Measurements from ENCODE around the gene VSNL1. TPM values are rescaled to one million over a fixed set of nuclear protein-coding genes. Genes with fewer than 3 reads are reported as not detected.
A peak's percentile ranks its signal among the peaks of the same experiment; 100 is the strongest.

VSNL1 gene
- total and polyA plus RNA-seq, 11 donors = 2.6 to 26.3 (median 19.3) TPM

GRCh38 chr2:17583166-17583565 is 42.7 kb downstream of the VSNL1 start:
- peak; percentile 83 to 87 (median 83) for ATAC-seq

GRCh38 chr2:17583646-17584045 is 43.1 kb downstream of the VSNL1 start:
- peaks cover 0 to 16% (median 2%) of the 10 kb centered on the region in 12 donors for H3K4me1 ChIP-seq
- WGBS, 4 donors = 57 to 68% (median 61%) methylated on average over 3 of the region's 3 CpGs
- H3K9me3 ChIP-seq = no peaks in the 10 kb centered on the region
- intact Hi-C loops (cut with DNase I) = no loop called here
- H3K27ac ChIP-seq = peak overlapping the region in 7 of 12 donors; percentile 8 to 67 (median 43)
- no peak overlapping the region for H3K4me3 ChIP-seq
- DNase-seq = peak in 1 of 5 donors; percentile 10
- TF ChIP-seq POLR2A (IDR thresholded peaks at IDR 0.05) (no peak), CTCF (IDR thresholded peaks at IDR 0.05) (no peak)
- H3K36me3 ChIP-seq = no peaks in the 10 kb centered on the region
- ATAC-seq = peak; percentile 74 to 84 (median 79)
- H3K27me3 ChIP-seq = no peaks in the 10 kb centered on the region

More at GRCh38 chr2:17583166-17583565, 42.7 kb downstream of the VSNL1 start:
- intact Hi-C loops (cut with DNase I) = no loop called here
- WGBS, 4 donors = 20 to 32% (median 22%) methylated on average over 2 of the region's 2 CpGs
- DNase-seq = peak in 4 of 5 donors; percentile 11 to 65 (median 38)
- Histone ChIP-seq H3K27me3 (no peaks in the 10 kb centered on the region), H3K27ac (peak overlapping the region in 7 of 12 donors; percentile 8 to 67 (median 43)), H3K36me3 (no peaks in the 10 kb centered on the region), H3K9me3 (no peaks in the 10 kb centered on the region), H3K4me1 (peaks cover 0 to 16% (median 2%) of the 10 kb centered on the region in 12 donors), H3K4me3 (no peak overlapping the region)
- no peak for TF ChIP-seq POLR2A (IDR thresholded peaks at IDR 0.05)
- TF ChIP-seq CTCF (IDR thresholded peaks at IDR 0.05) = no peak

GRCh38 chr2:17584689-17585088 is 44.2 kb downstream of the VSNL1 start:
- ATAC-seq (no peak), DNase-seq (no peak)
- Histone ChIP-seq H3K4me3 (no peak overlapping the region), H3K4me1 (peaks cover 0 to 16% (median 2%) of the 10 kb centered on the region in 12 donors), H3K9me3 (no peaks in the 10 kb centered on the region), H3K27ac (no peak overlapping the region), H3K36me3 (no peaks in the 10 kb centered on the region), H3K27me3 (no peaks in the 10 kb centered on the region)
- WGBS, 4 donors = 67 to 86% (median 73%) methylated on average over 3 to 4 of the region's 4 CpGs
- intact Hi-C loops (cut with DNase I) = no loop called here
- no peak for TF ChIP-seq POLR2A (IDR thresholded peaks at IDR 0.05)
- TF ChIP-seq CTCF (IDR thresholded peaks at IDR 0.05) = no peak

GRCh38 chr2:17587469-17587868 is 47.0 kb downstream of the VSNL1 start:
- intact Hi-C loops (cut with DNase I) = no loop called here
- H3K27ac ChIP-seq = no peak overlapping the region
- TF ChIP-seq POLR2A (IDR thresholded peaks at IDR 0.05) = no peak
- TF ChIP-seq CTCF (IDR thresholded peaks at IDR 0.05) = no peak
- no peaks in the 10 kb centered on the region for H3K9me3 ChIP-seq
- H3K4me1 ChIP-seq = peaks cover 0 to 16% (median 2%) of the 10 kb centered on the region in 12 donors
- DNase-seq (no peak), ATAC-seq (no peak)
- H3K27me3 ChIP-seq = no peaks in the 10 kb centered on the region
- WGBS, 4 donors = 66 to 84% (median 77%) methylated on average over 3 of the region's 3 CpGs
- H3K4me3 ChIP-seq = no peak overlapping the region
- no peaks in the 10 kb centered on the region for H3K36me3 ChIP-seq
